Ishikawa (cell line): ENCODE data around the gene SCFD2.

Source experiments
- CEBPB ChIP-seq: IDR thresholded peaks from 2 replicates; pipeline ENCODE4 v1.6.1; 2012
- CREB1 ChIP-seq: IDR thresholded peaks from 2 replicates; pipeline ENCODE4 v1.6.1; 2012; ENCODE audit warnings: low read depth
- EGR1 ChIP-seq: IDR thresholded peaks from 2 replicates; pipeline ENCODE4 v1.6.1; 2012
- EP300 ChIP-seq: IDR thresholded peaks from 2 replicates; pipeline ENCODE4 v1.6.1; 2012; ENCODE audit warnings: borderline replicate concordance
- FOXM1 ChIP-seq: IDR thresholded peaks from 2 replicates; pipeline ENCODE4 v1.6.1; 2012; ENCODE audit warnings: low read depth, borderline replicate concordance
- MAX ChIP-seq: IDR thresholded peaks from 2 replicates; pipeline ENCODE4 v1.6.1; 2012
- NFIC ChIP-seq: IDR thresholded peaks from 2 replicates; pipeline ENCODE4 v1.6.1; 2012
- RAD21 ChIP-seq: IDR thresholded peaks from 2 replicates; pipeline ENCODE4 v1.6.1; 2012; ENCODE audit warnings: low read depth
- REST ChIP-seq: IDR thresholded peaks from 2 replicates; pipeline ENCODE4 v1.6.1; 2012; ENCODE audit warnings: low read depth, mild to moderate bottlenecking
- TAF1 ChIP-seq: IDR thresholded peaks from 2 replicates; pipeline ENCODE4 v1.6.1; 2012; ENCODE audit warnings: low read depth, mild to moderate bottlenecking
- TCF12 ChIP-seq: IDR thresholded peaks from 2 replicates; pipeline ENCODE4 v1.6.1; 2012; ENCODE audit warnings: low read depth
- TEAD4 ChIP-seq: IDR thresholded peaks from 2 replicates; pipeline ENCODE4 v1.6.1; 2012
- USF1 ChIP-seq: IDR thresholded peaks from 2 replicates; pipeline ENCODE4 v1.6.1; 2012
- YY1 ChIP-seq: IDR thresholded peaks from 2 replicates; pipeline ENCODE4 v1.6.1; 2012; ENCODE audit warnings: low read depth
- ZBTB7A ChIP-seq: IDR thresholded peaks from 2 replicates; pipeline ENCODE4 v1.6.1; 2012; ENCODE audit warnings: low read depth

The SCFD2 gene

GRCh38 chr4:53376900-53377299 lies 11.0 kb upstream of the SCFD2 start:
- TF ChIP-seq ZBTB7A: no peak
- no peak for TF ChIP-seq REST

GRCh38 chr4:53374777-53375258 lies 9.0 kb upstream of the SCFD2 start:
- TF ChIP-seq RAD21 (no peak), REST (no peak), MAX (no peak), NFIC (no peak), YY1 (no peak), ZBTB7A (no peak), FOXM1 (no peak), CEBPB (no peak), EP300 (no peak), TCF12 (no peak), TEAD4 (no peak), EGR1 (no peak), USF1 (no peak), TAF1 (no peak), CREB1 (no peak)

GRCh38 chr4:53371843-53372521 lies 6.1 kb upstream of the SCFD2 start:
- TF ChIP-seq CEBPB (no peak), EP300 (no peak), REST (no peak)

GRCh38 chr4:53371049-53371448 lies 5.2 kb upstream of the SCFD2 start:
- TF ChIP-seq MAX (no peak), TCF12 (no peak), FOXM1 (no peak)

GRCh38 chr4:53367721-53368120 lies 1.9 kb upstream of the SCFD2 start:
- no peak for TF ChIP-seq RAD21
- TF ChIP-seq EP300: no peak
- TF ChIP-seq ZBTB7A: no peak
- no peak for TF ChIP-seq TAF1
- TF ChIP-seq NFIC: no peak
- no peak for TF ChIP-seq FOXM1
- no peak for TF ChIP-seq YY1
- TF ChIP-seq TEAD4: no peak
- no peak for TF ChIP-seq USF1
- TF ChIP-seq MAX: no peak
- no peak for TF ChIP-seq REST
- TF ChIP-seq EGR1: no peak
- TF ChIP-seq CREB1: no peak
- TF ChIP-seq TCF12: no peak
- no peak for TF ChIP-seq CEBPB
